Activated CD4-positive, alpha-beta T cell treated with anti-CD3 and anti-CD28 coated beads, Interleukin-2, Interleukin-6, amounts not matched to agents 100 ng/mL and 50 ng/mL, durations not matched to agents 16 hours and 8 hours (primary cell): Measurements from ENCODE around the gene PCID2.
A peak's percentile ranks its signal among the peaks of the same experiment; 100 is the strongest.
"Not testable (repeated sequence)": the region's sequence is repeated elsewhere in the genome, so short reads cannot be mapped to it uniquely, and the experiment has no call there.

Experiments
- DNase-seq: peaks from one replicate; pipeline ENCODE4 v3.0.0-alpha.2; 2020

The PCID2 gene

DNA sequence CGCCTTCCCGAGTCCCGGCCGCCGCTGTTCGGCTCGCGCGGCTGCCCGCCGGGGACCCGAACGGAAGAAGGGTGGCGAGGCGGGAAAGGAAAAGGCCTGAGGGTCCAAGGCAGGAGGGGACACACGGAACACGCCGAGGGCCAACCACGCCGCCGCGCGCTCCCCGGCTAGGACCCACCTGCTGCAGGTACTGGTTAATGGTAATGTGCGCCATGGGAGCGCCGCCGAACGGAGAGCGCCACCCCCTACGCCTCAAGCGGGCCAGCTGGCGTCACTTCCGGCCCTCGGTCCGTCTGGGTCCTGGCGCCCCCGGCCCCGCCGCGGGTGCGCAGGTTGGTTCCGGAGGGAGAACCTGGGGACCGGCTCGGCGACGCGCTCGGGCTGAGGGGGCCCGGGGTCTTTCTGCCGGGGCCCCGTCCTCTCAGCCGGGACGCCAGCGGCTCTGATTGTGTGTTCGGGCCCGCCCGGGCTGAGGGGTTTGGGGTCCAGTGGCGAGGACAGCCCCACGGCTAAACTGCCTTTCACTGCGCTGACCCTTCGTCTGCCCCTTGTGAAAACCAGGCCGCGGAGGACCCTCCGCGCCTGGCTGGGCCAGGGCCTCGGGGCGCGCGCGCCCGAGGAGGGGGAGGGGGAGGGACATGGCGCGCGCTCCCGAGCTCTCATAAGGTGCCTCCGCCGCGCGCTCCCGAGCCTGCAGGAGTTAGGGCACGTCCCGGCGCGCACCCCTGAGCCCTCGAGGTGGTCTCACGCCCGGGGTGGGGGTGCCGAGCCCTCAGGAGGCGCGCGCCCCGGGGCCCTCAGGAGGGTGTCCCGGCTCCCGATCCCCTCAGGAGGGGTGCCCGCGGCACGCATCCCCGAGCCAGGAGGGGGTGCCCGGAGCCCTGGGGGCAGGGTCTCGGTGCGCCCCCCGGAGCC is at the start of gene PCID2:
PCID2 (minus strand) TSS at position 249 of the 915 bp plus-strand sequence; CDS start at position 214, 35 bp downstream.
- peak; percentile 94 for DNase-seq

DNA sequence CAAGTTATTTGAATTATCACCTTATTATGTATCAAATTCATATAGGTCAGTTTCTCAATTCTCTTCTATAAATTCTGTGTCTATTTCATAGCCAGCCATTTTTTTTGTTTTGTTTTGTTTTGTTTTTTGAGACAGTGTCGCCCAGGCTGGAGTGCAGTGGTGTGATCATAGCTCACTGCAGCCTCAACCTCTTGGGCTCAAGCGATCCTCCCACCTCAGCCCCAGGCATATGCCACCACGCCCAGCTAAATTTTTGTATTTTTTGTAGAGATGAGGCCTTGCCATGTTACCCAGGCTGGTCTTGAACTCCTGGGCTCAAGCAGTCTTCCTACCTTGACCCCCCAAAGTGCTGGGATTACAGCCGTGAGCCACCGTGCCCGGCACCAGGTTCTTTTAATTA is 49.4 kb upstream of the PCID2 start:
- not testable (repeated sequence) for DNase-seq

DNA sequence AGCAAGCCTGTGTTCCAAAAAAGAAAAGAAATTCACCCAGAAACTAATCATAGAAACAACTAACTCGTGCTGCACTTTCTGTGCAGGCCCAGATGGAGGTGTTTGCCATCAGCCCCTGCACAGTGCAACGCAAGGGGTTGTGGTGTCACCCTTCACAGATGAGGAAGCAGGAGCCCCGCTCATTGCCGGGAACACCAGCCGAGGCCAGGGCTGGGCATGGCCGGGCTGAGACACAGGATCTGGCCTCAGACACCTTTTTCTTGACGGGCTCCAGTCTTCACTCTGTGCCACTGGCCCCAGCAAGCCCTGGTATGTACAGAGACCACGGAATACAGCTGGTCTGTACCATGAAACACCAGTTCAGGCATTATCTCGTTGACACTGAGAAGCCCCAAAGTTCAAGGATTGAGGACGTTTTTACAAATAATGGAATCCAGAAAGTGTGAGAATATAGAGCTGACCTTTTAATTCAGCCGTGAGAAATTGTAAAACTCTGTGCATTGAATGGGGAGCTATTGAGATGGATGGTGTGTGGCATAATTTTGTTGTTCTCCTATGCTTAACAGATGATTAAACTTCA is 44.1 kb upstream of the PCID2 start:
- no peak for DNase-seq

DNA sequence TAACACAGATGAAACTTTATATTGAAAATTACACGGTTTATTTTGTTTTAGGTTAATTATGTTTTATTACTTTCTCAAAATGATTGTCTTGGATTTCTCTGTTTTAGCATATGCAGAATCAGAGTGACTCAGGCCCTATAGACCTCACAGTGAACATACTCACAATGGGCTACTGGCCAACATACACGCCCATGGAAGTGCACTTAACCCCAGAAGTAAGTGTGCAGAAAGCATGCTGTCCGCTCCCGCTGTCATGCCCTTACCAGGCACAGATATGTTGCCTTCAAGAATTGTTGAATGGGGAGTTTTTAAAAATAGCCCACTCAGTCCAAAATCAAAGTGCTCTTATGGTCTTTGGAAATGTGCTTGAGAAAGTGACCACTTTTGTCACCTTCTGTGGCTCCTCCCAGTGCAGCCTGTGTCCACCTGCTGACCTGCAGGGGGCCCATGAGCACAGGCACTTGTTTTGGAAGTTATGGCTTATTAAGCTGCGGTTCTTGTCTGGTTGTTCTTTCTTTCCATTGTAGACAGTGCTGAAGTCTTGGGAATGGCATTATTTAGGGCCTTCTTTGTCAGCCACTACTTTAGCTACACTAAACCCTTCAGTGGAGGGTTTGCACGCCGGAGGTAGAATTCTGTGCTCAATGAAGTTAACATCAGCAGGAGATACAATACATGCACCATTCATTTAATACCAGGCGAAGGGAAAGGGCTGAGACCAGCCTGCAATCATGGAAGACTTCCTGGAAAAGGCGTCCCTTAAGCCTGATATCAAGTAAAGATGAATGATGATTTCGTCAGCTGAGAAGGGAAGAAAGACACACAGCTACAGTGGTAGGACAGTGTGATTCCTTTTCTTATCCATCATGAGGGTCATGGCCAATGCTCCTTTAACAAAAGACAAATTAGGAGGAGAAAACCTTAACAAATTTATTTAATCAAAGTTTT is 37.7 kb upstream of the PCID2 start:
- DNase-seq: no peak

DNA sequence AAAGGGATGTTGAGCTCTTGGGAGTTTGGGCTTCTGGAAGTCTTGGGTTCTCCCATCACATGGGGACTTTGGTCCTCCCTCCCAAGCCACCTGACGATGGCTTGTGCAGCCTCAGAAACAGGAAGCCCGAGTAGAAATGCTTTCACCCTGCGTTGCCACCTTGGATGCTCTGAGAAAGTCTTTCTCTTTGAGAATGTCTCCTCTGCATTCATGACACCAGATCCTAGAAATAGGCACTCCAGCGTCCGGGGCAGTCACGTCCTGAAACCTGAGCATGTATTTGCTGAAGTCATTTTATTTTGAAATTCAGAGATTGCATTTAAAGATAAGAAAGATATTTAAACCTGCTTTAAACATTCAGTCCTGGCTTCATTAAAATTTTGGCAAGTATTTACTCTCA is 35.4 kb upstream of the PCID2 start:
- DNase-seq: no peak

DNA sequence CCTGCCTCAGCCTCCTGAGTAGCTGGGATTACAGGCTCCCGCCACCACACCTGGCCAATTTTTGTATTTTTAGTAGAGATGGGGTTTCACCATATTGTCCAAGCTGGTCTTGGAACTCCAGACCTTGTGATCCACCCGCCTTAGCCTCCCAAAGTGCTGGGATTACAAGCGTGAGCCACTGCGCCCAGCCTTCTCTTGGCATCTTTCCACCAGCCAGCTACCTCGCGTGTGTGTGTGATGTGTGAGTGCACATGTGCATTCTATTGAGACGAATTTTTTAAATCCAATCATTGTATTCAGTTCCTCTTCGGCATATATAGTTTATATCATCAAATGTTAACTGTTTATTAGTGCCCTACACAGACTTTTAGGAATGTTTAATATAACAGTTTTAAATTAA is 33.2 kb upstream of the PCID2 start:
- not testable (repeated sequence) for DNase-seq

DNA sequence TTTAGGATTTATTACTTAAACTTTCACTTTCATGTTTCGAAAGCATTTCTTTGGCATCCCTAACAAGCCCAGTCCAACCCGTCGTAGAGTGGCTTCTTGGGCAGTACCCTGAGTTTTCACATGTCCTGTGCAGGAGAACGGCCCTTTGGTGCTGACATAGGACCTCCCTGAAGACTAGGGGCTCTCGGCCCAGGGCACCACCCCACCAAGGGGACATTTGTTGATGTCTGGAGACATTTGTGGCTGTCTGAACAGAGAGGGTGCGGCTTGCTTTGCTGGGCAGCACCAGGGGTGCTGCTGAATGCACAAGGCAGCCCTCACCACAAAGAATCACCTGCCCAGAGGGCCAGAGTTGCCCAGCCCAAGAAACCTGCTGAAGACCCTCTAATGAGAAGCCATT is 31.5 kb upstream of the PCID2 start:
- no peak for DNase-seq

DNA sequence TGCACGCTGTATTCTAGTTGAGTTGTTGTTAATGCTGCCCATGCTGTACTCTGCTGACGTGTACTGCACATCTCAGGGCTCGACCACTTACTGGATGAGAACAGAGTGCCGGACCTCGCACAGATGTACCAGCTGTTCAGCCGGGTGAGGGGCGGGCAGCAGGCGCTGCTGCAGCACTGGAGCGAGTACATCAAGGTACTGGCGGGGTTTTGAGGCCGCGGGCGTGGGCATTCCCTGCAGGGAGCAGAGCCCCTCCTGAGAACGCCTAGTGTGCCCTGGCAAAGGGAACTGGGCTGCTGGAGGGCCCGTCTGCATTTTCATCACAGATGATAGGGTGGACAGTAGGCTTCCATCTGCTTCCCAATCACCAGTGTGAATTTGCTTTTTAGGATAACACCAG is 30.9 kb upstream of the PCID2 start:
- no peak for DNase-seq

DNA sequence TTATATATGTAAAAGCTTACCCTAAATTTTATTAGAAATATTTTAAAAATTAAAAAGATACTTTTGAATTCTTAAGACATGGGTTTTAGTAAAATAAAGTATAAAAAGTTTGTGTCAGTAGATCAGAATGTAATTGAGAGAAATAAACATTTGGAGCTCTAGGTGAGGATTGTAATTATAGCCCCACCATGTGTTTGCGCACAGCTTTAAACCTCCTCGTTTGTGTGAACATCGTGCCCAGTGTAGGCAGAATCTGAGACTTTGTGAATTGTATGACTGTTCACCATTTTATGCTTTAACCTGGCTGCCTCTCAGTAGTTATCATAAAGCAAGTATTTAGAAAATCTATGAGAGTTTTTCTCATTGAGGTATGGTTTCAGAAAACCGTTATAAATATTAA is 30.1 kb upstream of the PCID2 start:
- no peak for DNase-seq

DNA sequence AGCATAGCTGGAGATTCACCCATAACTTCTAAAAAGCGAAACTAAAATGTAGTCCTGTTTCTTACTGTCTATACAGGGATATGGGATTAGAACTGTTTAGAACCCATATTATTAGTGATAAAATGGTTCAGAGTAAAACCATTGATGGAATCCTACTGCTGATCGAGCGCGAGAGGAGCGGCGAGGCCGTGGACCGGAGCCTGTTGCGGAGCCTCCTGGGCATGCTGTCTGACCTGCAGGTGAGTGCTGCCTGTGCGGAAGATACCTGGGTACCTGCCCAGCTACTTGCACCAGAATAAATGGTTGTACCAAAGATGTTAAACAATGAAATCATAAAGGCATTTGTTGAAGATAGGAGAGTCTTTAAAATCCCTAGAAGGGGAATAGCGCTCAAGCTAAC is 24.6 kb upstream of the PCID2 start:
- no peak for DNase-seq

DNA sequence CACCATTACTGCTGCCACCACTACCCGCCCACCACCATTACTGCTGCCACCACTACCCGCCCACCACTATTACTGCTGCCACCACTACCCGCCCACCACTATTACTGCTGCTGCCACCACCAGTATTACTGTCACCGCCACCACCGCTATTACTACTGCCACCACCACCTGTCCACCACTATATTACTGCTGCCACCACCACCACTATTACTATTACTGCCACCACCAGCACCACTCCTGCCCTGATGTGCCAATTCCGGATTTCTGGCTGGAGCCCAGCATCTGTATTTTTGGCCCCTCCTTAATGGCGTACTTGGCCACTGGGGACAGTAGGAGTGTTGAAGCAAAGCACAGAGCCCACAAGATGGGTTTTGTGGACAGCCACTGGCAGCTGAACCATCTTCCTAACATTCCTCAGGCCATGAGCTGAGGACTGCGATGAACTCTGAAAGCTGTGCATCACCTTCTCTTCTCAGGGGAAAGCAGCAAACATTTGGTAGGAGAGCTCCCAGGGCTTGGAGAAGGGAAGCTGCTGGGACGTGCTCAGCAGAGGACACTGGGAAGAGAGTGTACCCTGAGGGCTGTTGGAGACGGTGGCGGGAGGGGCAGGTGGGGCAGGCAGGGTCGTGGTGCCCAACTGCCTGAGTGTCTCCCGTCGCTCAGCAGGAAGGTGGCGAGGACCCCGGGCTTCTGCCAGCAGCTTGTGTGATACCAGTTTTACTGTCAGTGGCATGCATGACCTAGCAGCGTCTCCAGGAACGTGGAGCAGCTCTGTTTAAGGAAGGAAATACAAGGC is 23.9 kb upstream of the PCID2 start:
- no peak for DNase-seq

DNA sequence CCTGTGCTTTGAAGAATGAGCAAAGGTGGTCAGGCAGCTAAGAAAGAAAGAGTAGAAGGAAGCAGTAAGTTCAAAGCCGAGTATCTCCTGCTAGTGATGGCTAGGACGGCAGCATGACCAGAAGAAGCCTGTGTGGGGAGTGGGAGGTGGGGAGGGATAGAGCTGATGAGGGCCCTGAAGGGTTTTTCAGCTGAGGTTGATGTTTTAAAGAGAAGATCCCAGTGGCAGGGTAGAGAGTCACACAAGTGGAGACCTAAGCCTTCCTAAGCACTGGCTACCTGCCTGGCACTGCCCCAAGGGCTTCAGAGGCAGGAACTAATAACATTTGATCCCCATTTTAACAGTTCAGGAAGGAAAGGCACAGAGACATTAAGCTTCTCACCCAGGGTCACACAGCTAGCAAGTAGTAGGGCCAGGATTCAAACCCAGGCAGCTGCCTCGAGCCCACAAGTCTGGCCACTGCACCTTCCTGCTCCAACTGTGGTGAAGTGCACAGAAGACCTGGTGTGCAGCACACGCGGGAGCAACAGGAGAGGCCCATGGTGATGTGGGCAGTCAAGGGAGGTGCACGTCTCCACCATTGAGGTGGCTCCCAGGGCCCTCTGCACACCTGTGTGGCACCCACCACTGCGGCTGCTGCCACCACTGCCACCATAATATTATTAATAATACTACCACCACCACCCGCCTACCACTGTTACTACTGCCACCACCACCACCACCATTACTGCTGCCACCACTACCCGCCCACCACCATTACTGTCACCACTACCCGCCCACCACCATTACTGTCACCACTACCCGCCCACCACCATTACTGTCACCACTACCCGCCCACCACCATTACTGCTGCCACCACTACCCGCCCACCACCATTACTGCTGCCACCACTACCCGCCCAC is 23.1 kb upstream of the PCID2 start:
- no peak for DNase-seq

DNA sequence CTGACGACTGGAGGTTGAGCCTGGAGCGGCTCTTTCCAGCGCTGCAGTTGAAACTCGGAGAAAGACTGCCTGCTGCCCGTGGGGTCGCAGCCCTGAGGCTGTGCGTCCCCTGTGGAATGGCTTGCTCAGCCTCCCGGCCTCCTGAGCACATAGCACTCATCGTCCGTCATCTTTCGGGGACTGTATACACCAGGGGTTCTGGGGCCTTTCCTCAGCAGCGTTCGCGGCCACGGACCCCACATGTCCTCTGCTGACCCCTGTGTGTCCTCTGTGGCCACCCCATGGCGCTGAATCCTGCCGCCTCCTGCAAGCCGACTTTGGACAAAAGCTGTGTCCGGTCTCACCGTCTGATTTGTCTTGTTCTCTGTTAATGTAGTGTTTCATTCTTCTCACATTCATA is 21.3 kb upstream of the PCID2 start:
- DNase-seq: no peak

DNA sequence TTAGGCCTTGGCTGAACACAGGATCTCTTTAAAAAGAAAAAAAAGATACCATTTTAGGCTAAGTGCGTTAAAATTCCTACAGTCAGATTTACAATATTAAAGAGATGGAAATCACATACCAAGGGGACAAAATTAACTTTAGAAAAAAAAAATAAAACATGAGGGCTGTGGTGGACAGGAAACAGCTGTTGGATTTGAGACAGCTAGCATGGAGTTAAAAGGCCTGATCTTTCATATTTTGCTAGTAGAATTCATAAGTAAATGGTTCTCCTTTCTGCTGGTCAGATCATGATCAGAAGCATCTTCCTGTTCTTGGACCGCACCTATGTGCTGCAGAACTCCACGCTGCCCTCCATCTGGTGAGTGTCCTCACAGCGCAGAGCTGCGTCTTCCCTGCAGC is 20.7 kb upstream of the PCID2 start:
- DNase-seq: no peak

DNA sequence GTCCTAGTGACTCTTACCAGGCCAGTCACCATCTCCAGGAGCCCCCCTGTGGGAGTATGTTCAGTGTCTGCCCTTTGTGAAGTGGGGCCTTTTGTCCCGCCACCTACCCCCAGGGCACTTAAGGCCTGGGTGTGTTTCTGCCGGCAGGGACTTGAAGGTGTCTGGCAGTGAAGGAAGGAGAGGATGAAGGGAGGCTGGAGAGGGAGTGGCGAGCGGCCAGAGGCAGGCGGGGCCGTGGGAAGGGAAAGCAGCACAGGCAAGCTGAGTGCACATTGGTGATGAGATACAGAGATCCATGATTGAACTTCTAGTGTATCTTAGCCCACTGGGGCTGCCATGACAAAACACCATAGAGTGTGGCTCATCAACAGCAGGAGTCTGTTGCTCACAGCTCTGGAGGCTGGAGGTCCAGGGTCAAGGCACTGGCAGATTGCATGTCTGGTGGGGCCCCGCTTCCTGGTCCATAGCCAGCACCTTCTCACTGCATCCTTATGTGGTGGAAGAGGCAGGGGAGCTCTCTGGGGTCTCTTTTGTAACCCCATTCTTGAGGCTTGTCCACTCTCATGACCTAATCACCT is 18.5 kb upstream of the PCID2 start:
- DNase-seq: no peak

DNA sequence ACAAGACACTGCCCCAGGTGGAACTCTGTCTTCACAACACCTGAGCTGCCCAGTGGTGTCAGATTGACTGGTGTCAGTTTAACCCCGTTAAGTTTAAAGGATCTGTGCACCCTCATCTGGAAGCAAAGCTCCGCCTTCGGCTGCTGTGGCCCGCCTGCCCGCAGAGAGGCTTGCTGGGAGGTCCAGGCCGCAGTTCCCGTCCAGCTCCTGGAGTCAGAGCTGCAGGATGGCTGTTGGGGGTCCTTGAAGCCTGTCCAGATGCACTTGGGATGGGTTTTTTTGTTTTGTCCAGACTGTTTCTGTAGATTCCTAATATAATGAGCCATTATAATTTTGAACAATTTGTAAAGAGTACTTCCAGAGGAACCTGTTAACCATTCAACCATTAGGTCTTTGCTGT is 17.0 kb upstream of the PCID2 start:
- DNase-seq: no peak

DNA sequence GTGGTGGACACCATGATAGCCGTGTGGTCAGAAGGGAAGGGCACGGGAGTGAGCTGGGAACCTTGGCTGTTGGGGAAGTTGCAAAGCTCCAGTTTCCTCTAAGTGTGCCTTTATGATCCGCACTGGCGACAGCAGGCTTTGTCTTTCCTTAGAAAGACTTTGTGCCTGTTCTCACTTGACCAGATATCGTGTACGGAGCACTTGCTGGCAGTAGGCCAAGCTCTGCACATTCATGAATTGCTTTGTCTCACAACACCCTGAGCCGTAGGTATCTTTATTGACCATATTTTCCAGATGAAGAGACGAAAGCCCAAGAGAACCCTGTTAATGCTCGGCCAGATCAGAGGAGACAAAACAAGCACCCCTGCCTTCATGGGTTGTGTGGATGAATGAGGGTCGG is 16.0 kb upstream of the PCID2 start:
- DNase-seq: no peak

DNA sequence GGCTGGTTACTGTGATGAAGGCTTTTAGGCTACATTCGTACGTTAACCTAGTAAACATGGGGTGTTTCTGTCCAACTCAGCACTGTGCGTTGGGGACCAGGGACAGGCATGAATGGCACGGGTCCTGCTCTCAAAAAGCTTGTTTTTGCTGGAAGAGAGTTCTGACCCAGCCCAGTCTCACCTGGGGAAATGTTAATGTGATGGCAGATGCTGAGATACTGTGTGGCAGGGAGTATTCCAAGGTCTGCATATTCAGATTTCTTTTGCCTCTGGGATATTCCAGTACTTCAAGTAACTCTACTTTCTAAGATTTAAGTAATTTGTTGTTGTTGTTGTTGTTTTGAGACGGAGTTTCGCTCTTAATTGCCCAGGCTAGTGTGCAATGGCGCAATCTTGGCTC is 14.6 kb upstream of the PCID2 start:
- no peak for DNase-seq

DNA sequence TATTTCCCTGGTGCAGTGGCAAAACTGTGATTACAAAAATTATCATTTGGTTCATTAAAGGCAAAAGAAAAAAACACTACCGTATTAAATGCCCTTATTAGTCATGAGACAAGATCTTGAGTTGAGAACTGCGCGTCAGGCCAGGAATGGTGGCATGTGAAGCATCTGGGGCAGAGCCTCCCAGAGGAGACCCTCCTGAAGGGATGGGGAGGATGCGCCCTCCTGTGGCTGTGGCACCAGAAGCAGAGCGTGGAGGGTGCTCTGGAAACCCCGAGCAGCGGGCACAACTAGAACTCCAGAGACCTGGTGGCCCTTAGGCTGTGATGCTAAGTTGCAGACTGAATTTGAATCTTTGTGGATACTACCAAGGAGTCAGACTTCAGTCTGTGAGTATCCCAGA is 12.4 kb upstream of the PCID2 start:
- DNase-seq: no peak

DNA sequence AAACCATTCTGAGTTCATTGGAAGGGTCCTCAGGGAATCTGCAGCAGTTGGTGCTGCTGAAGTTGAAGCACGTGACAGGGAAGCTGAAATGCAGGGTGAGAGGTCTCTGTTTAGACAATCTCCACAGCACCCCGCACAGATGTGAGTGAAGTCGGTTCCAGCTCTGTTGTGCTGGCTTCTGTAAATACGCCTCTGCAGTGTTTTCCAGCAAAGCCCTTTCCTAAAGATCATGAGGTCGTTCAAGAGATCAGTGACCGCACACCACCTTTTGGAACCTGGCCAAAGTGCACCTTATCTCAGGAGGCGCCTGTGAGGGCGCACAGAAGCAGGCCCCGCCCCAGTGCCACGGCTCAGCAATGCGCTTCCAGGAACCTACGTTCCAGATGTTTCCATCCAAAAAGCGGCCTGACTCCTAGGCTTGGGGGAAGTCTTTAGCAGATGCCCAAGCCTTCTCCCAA is 11.7 kb upstream of the PCID2 start:
- DNase-seq: no peak
